Measurements from ENCODE around the gene FFAR1. TPM values are rescaled to one million over a fixed set of nuclear protein-coding genes. Genes with fewer than 3 reads are reported as not detected.

Gene FFAR1, protein sequence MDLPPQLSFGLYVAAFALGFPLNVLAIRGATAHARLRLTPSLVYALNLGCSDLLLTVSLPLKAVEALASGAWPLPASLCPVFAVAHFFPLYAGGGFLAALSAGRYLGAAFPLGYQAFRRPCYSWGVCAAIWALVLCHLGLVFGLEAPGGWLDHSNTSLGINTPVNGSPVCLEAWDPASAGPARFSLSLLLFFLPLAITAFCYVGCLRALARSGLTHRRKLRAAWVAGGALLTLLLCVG (N-terminal part only)
- total RNA-seq, result not detected

DNA sequence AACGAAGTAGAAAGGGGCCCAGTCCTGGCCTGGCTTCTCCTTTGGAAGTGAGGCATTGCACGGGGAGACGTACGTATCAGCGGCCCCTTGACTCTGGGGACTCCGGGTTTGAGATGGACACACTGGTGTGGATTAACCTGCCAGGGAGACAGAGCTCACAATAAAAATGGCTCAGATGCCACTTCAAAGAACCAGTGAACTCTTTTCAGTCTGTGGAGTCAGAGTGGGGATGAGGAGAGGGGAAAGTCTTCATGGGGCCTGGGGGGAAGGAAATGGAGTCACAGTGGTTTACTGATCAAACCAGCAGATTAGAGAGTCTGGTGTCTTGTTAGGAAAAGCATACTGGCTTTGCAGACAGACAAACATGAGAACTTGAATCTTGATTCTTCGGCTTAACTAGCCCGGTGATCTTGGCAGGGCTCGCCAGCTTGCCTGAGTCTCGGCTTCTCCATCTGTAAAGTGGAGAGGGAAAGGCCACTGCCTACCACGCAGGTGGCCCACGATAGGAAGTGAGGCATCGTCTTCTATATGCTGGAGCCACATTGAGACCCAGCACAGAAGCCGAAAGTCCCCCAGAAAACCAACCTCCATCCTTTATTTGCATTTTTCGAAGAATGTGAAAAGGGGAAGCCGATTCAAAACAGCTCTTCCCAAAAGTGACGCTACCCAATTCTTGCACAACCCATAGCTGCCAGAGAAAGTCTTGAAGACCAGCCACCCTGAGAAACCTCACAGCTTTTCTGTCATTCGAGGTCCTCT, at the start of gene FFAR1:
TSS of gene FFAR1 (plus strand) at position 732 of the 759 bp plus-strand sequence. CDS start 3,650 bp downstream, outside the sequence.
- H3K27me3 ChIP-seq (replicated peaks; ENCODE audit: insufficient read depth), result no peaks in the 10 kb centered on the region

DNA sequence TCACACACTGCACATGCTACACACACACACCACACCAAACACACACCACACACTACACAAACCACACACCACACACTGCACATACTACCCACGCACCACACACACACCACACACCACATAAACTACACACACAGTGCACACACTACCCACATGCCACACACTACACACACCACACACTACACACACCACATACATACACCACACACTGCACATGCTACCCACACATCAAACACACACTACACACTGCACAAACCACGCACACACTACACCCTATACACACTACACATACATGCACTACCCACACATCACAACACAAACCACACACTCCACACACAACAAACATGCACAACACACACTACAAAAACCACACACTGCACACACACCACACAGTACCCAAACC, 49.8 kb upstream of the FFAR1 start:
- TF ChIP-seq, protein P1, sequence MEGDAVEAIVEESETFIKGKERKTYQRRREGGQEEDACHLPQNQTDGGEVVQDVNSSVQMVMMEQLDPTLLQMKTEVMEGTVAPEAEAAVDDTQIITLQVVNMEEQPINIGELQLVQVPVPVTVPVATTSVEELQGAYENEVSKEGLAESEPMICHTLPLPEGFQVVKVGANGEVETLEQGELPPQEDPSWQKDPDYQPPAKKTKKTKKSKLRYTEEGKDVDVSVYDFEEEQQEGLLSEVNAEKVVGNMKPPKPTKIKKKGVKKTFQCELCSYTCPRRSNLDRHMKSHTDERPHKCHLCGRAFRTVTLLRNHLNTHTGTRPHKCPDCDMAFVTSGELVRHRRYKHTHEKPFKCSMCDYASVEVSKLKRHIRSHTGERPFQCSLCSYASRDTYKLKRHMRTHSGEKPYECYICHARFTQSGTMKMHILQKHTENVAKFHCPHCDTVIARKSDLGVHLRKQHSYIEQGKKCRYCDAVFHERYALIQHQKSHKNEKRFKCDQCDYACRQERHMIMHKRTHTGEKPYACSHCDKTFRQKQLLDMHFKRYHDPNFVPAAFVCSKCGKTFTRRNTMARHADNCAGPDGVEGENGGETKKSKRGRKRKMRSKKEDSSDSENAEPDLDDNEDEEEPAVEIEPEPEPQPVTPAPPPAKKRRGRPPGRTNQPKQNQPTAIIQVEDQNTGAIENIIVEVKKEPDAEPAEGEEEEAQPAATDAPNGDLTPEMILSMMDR (IDR thresholded peaks at IDR 0.05), result no peak
- Histone ChIP-seq H3K27me3 (replicated peaks; ENCODE audit: insufficient read depth) (no peaks in the 10 kb centered on the region), H3K9me3 (no peaks in the 10 kb centered on the region), H3K27ac (no peak overlapping the region), H3K4me1 (ENCODE audit: control insufficient read depth in 1 of 2, low read depth in 2 of 2) (no peaks in the 10 kb centered on the region), H3K36me3 (no peaks in the 10 kb centered on the region), H3K4me3 (no peak overlapping the region)
- DNase-seq (ENCODE audit: low spot score) (no peak), ATAC-seq (ENCODE audit: insufficient number of reproducible peaks, low FRiP score, low read depth) (no peak)

More for the DNA sequence above, at the start of gene FFAR1:
- Histone ChIP-seq H3K4me1 (ENCODE audit: control insufficient read depth in 1 of 2, low read depth in 2 of 2) (no peaks in the 10 kb centered on the region), H3K36me3 (no peaks in the 10 kb centered on the region), H3K27ac (no peak within 1 kb of the TSS), H3K4me3 (no peak within 1 kb of the TSS), H3K9me3 (no peaks in the 10 kb centered on the region)
- DNase-seq (ENCODE audit: low spot score), result no peak
- TF ChIP-seq, protein P1 (IDR thresholded peaks at IDR 0.05), result no peak
- ATAC-seq (ENCODE audit: insufficient number of reproducible peaks, low FRiP score, low read depth), result no peak

DNA sequence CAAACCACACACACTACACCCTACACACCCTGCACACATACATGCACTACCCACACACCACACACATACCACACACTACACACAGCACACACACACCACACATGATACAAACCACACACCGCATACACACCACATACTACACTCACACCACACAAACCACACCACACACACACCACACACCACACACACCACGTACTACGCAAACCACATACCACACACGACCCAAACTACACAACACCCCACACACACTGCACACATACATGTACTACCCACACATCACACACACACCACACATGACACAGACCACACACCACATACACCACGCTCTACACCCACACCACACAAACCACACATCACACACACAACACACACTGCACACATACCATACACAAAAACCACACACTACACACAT, 49.1 kb upstream of the FFAR1 start:
- TF ChIP-seq, protein P1 (IDR thresholded peaks at IDR 0.05), result no peak
- Histone ChIP-seq H3K9me3 (no peaks in the 10 kb centered on the region), H3K36me3 (no peaks in the 10 kb centered on the region), H3K27ac (no peak overlapping the region), H3K4me1 (ENCODE audit: control insufficient read depth in 1 of 2, low read depth in 2 of 2) (no peaks in the 10 kb centered on the region), H3K4me3 (no peak overlapping the region), H3K27me3 (replicated peaks; ENCODE audit: insufficient read depth) (no peaks in the 10 kb centered on the region)
- ATAC-seq (ENCODE audit: insufficient number of reproducible peaks, low FRiP score, low read depth) (no peak), DNase-seq (ENCODE audit: low spot score) (no peak)

DNA sequence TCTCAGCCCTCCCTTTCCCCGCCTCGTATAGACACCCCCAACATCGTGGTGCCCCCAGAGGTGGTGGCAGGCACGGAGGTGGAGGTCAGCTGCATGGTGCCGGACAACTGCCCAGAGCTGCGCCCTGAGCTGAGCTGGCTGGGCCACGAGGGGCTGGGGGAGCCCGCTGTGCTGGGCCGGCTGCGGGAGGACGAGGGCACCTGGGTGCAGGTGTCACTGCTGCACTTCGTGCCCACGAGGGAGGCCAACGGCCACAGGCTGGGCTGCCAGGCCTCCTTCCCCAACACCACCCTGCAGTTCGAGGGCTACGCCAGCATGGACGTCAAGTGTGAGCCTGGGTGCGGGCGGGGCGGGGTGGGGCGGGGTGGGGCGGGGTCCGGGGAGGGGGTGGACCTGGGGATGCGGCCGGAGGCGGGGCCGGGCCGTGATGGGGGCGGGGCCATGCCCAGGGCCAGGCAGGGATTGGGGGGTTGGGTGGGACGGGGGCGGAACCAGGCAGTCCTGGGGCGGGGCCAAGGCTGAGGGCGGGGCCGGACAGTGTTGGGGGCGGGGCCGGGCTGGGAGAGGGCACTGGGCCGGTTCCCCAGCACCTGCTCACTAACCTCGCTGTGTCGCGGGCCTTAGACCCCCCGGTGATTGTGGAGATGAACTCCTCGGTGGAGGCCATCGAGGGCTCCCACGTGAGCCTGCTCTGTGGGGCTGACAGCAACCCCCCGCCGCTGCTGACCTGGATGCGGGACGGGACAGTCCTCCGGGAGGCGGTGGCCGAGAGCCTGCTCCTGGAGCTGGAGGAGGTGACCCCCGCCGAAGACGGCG, 48.0 kb upstream of the FFAR1 start:
- TF ChIP-seq, protein P1 (IDR thresholded peaks at IDR 0.05), result no peak
- H3K9me3 ChIP-seq, result no peaks in the 10 kb centered on the region
- ATAC-seq (ENCODE audit: insufficient number of reproducible peaks, low FRiP score, low read depth), result no peak
- no peaks in the 10 kb centered on the region for H3K36me3 ChIP-seq
- H3K4me3 ChIP-seq, result no peak overlapping the region
- no peak for DNase-seq (ENCODE audit: low spot score)
- no peaks in the 10 kb centered on the region for H3K27me3 ChIP-seq (replicated peaks; ENCODE audit: insufficient read depth)
- H3K4me1 ChIP-seq (ENCODE audit: control insufficient read depth in 1 of 2, low read depth in 2 of 2), result no peaks in the 10 kb centered on the region
- no peak overlapping the region for H3K27ac ChIP-seq

DNA sequence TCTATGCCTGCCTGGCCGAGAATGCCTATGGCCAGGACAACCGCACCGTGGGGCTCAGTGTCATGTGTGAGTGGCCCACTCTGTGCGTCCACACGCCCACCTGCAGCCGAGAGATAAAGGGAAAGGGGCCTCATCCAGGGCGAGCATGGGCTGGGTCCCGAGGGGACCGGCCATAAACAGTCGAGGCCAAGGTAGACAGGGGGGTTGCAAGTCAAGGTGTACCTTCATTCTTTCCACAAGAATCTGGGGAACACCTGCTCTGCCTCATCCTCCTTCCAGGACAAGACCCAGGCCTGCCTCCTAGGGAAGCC, 47.4 kb upstream of the FFAR1 start:
- no peak for ATAC-seq (ENCODE audit: insufficient number of reproducible peaks, low FRiP score, low read depth)
- H3K27ac ChIP-seq, result no peak overlapping the region
- H3K4me1 ChIP-seq (ENCODE audit: control insufficient read depth in 1 of 2, low read depth in 2 of 2), result no peaks in the 10 kb centered on the region
- no peak for DNase-seq (ENCODE audit: low spot score)
- H3K36me3 ChIP-seq, result no peaks in the 10 kb centered on the region
- H3K9me3 ChIP-seq, result no peaks in the 10 kb centered on the region
- TF ChIP-seq, protein P1 (IDR thresholded peaks at IDR 0.05), result no peak
- no peak overlapping the region for H3K4me3 ChIP-seq
- H3K27me3 ChIP-seq (replicated peaks; ENCODE audit: insufficient read depth), result no peaks in the 10 kb centered on the region

Measured in thoracic aorta (tissue), 2 donors.